Progenitor cell of endocrine pancreas (in vitro differentiated cells): ENCODE measurements around the gene TMEM168. TPM values are rescaled to one million over a fixed set of nuclear protein-coding genes. Genes with fewer than 3 reads are reported as not detected.

Source experiments
- DNase-seq: peaks from one replicate; pipeline ENCODE4 v3.0.0; 2021; ENCODE audit warnings: low spot score; ENCODE audit not compliant: unreplicated experiment
- H3K27ac Mint-ChIP-seq: 2 replicates; pipeline ENCODE4 v1.8.0; 2021; ENCODE audit warnings: mild to moderate bottlenecking, moderate library complexity, mixed read lengths
- H3K27me3 Mint-ChIP-seq: 2 replicates; pipeline ENCODE4 v1.8.0; 2021; ENCODE audit warnings: mixed read lengths
- H3K36me3 Mint-ChIP-seq: 2 replicates; pipeline ENCODE4 v1.8.0; 2022; ENCODE audit warnings: mixed read lengths; ENCODE audit not compliant: insufficient read depth
- H3K4me1 Mint-ChIP-seq: 2 replicates; pipeline ENCODE4 v1.8.0; 2021; ENCODE audit warnings: low read depth, mixed read lengths
- H3K4me3 Mint-ChIP-seq: 2 replicates; pipeline ENCODE4 v1.8.0; 2021; ENCODE audit warnings: low read depth, mild to moderate bottlenecking, moderate library complexity, mixed read lengths
- H3K9me3 Mint-ChIP-seq: 2 replicates; pipeline ENCODE4 v1.8.0; 2021; ENCODE audit warnings: low read depth, mixed read lengths
- total RNA-seq: library from RNA; stranded (reverse); gene quantifications from 2 replicates; pipeline ENCODE4 v1.2.1, GENCODE V29; 2021
- TF ChIP-seq, protein P1 (sequence below): fragments of 200-600 bp; sonication (generic); IDR thresholded peaks from one replicate; pipeline ENCODE4 v1.5.0; 2021; ENCODE audit warnings: antibody characterized with exemption, mild to moderate bottlenecking; ENCODE audit not compliant: unreplicated experiment

Gene TMEM168
- total RNA-seq, 1 donor from 2014 or later, result 19.3 TPM

- no peaks in the 10 kb centered on the region for H3K36me3 Mint-ChIP-seq
- TF ChIP-seq, protein P1, sequence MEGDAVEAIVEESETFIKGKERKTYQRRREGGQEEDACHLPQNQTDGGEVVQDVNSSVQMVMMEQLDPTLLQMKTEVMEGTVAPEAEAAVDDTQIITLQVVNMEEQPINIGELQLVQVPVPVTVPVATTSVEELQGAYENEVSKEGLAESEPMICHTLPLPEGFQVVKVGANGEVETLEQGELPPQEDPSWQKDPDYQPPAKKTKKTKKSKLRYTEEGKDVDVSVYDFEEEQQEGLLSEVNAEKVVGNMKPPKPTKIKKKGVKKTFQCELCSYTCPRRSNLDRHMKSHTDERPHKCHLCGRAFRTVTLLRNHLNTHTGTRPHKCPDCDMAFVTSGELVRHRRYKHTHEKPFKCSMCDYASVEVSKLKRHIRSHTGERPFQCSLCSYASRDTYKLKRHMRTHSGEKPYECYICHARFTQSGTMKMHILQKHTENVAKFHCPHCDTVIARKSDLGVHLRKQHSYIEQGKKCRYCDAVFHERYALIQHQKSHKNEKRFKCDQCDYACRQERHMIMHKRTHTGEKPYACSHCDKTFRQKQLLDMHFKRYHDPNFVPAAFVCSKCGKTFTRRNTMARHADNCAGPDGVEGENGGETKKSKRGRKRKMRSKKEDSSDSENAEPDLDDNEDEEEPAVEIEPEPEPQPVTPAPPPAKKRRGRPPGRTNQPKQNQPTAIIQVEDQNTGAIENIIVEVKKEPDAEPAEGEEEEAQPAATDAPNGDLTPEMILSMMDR, result no peak
- peaks cover 5% of the 10 kb centered on the region for H3K4me1 Mint-ChIP-seq
- H3K4me3 Mint-ChIP-seq, result no peak overlapping the region
- DNase-seq, result no peak
- no peak overlapping the region for H3K27ac Mint-ChIP-seq
- peaks cover 3% of the 10 kb centered on the region for H3K27me3 Mint-ChIP-seq
- peaks cover 3% of the 10 kb centered on the region for H3K9me3 Mint-ChIP-seq
Observed at GRCh38 chr7:112714917-112715316, 75.3 kb downstream of the TMEM168 start.
